GM23338 (cell line): ENCODE results near the gene SLC35F4. TPM values are rescaled to one million over a fixed set of nuclear protein-coding genes. Genes with fewer than 3 reads are reported as not detected.
"Not testable (repeated sequence)": the region's sequence is repeated elsewhere in the genome, so short reads cannot be mapped to it uniquely, and the experiment has no call there.

Experiments
- ATAC-seq: fragments of 200-7000 bp; cut with Tn5 transposase; 3 replicates; pipeline ENCODE4 v1.9.1; 2020
- DNase-seq: peaks from one replicate; pipeline ENCODE4 v3.0.0-alpha.2; 2015; ENCODE audit warnings: low spot score
- H2AFZ ChIP-seq: fragments of 200-600 bp; sonication (generic); 2 replicates; pipeline ENCODE4 v1.8.0; 2016; ENCODE audit warnings: antibody characterized with exemption, mild to moderate bottlenecking, moderate library complexity
- H3F3A ChIP-seq: fragments of 200-600 bp; sonication (generic); replicated peaks from 2 replicates; pipeline ENCODE4 v1.8.0; 2017; ENCODE audit warnings: antibody characterized with exemption, mixed run types, low read depth
- H3K27ac ChIP-seq: fragments of 200-600 bp; sonication (generic); 2 replicates; pipeline ENCODE4 v1.6.1; 2016; ENCODE audit warnings: low read depth
- H3K27me3 ChIP-seq: fragments of 200-600 bp; sonication (generic); 2 replicates; pipeline ENCODE4 v1.8.0; 2016; ENCODE audit warnings: mild to moderate bottlenecking, mixed run types, moderate library complexity; ENCODE audit not compliant: insufficient read depth
- H3K36me3 ChIP-seq: fragments of 200-600 bp; sonication (generic); 2 replicates; pipeline ENCODE4 v1.8.0; 2016; ENCODE audit warnings: mild to moderate bottlenecking; ENCODE audit not compliant: insufficient read depth
- H3K4me1 ChIP-seq: fragments of 200-600 bp; sonication (generic); 2 replicates; pipeline ENCODE4 v1.8.0; 2016; ENCODE audit warnings: mild to moderate bottlenecking, moderate library complexity; ENCODE audit not compliant: insufficient read depth
- H3K4me2 ChIP-seq: fragments of 200-600 bp; sonication (generic); 2 replicates; pipeline ENCODE4 v1.7.1; 2017; ENCODE audit warnings: mixed run types
- H3K4me3 ChIP-seq: fragments of 200-600 bp; sonication (generic); 2 replicates; pipeline ENCODE4 v1.6.1; 2016; ENCODE audit warnings: mixed run types
- H3K79me2 ChIP-seq: fragments of 200-600 bp; sonication (generic); replicated peaks from 2 replicates; pipeline ENCODE4 v1.8.0; 2017; ENCODE audit warnings: mild to moderate bottlenecking; ENCODE audit not compliant: insufficient read depth
- H3K9me2 ChIP-seq: fragments of 200-600 bp; sonication (generic); 2 replicates; pipeline ENCODE4 v1.8.0; 2017; ENCODE audit not compliant: insufficient read depth
- H4K20me1 ChIP-seq: fragments of 200-600 bp; sonication (generic); replicated peaks from 2 replicates; pipeline ENCODE4 v1.8.0; 2017; ENCODE audit warnings: mild to moderate bottlenecking; ENCODE audit not compliant: insufficient read depth
- H3K27ac Mint-ChIP-seq: 2 replicates; pipeline ENCODE4 v1.8.0; 2020; ENCODE audit warnings: inconsistent platforms, mild to moderate bottlenecking, moderate library complexity, mixed read lengths
- H3K27me3 Mint-ChIP-seq: 3 replicates; pipeline ENCODE4 v1.8.0; 2022; ENCODE audit warnings: low read depth, mild to moderate bottlenecking, moderate library complexity, mixed read lengths, inconsistent platforms; ENCODE audit not compliant: insufficient read depth, poor library complexity
- H3K36me3 Mint-ChIP-seq: 3 replicates; pipeline ENCODE4 v1.8.0; 2021; ENCODE audit warnings: low read depth, mild to moderate bottlenecking, inconsistent platforms, moderate library complexity, mixed read lengths
- H3K4me1 Mint-ChIP-seq: 3 replicates; pipeline ENCODE4 v1.8.0; 2020; ENCODE audit warnings: mild to moderate bottlenecking, inconsistent platforms, mixed read lengths
- H3K4me3 Mint-ChIP-seq: 3 replicates; pipeline ENCODE4 v1.8.0; 2021; ENCODE audit warnings: moderate library complexity, mild to moderate bottlenecking, inconsistent platforms, mixed read lengths
- H3K9me3 Mint-ChIP-seq: 3 replicates; pipeline ENCODE4 v1.8.0; 2020; ENCODE audit warnings: moderate library complexity, mild to moderate bottlenecking, inconsistent platforms, mixed read lengths
- CREB1 ChIP-seq: fragments of 250-450 bp; sonication (Bioruptor Pico); IDR thresholded peaks from 2 replicates; pipeline ENCODE4 v1.5.0; 2020; ENCODE audit warnings: low read depth, mild to moderate bottlenecking, moderate library complexity
- EZH2 ChIP-seq: fragments of 200-600 bp; sonication (generic); IDR thresholded peaks from one replicate; pipeline ENCODE4 v1.8.0; 2017; ENCODE audit warnings: antibody characterized with exemption, mild to moderate bottlenecking, low read depth; ENCODE audit not compliant: unreplicated experiment
- JUNB ChIP-seq: IDR thresholded peaks from one replicate; pipeline ENCODE4 v1.6.1; 2016; ENCODE audit warnings: antibody characterized with exemption; ENCODE audit not compliant: unreplicated experiment
- REST ChIP-seq: IDR thresholded peaks from one replicate; pipeline ENCODE4 v1.6.1; 2018; ENCODE audit warnings: antibody characterized with exemption; ENCODE audit not compliant: unreplicated experiment
- STAT1 ChIP-seq: IDR thresholded peaks from one replicate; pipeline ENCODE4 v1.6.1; 2016; ENCODE audit warnings: antibody characterized with exemption; ENCODE audit not compliant: unreplicated experiment
- ZNF462 ChIP-seq: fragments of 250-450 bp; sonication (Bioruptor Pico); IDR thresholded peaks from 2 replicates; pipeline ENCODE4 v1.5.0; 2020; ENCODE audit warnings: mild to moderate bottlenecking, moderate library complexity
- polyA plus RNA-seq: library from polyadenylated mRNA; unstranded; fragments of >200 nt; fragmentation: Nextera tagmentation; extraction: Ambion mirVana; gene quantifications from 2 replicates; pipeline ENCODE4 v1.2.1, GENCODE V29; 2016
- total RNA-seq: library from RNA; depleted of rRNA; stranded (reverse); fragments of >200 nt; shearing (Covaris generic); gene quantifications from 2 replicates; pipeline ENCODE4 v1.2.3, GENCODE V29; 2014

SLC35F4 gene
- total and polyA plus RNA-seq, 2 experiments from 2014 or later = 0.10 TPM; not detected in 1

- TF ChIP-seq ZNF462 (CRISPR knock-in tag) = no peak
- no peak for TF ChIP-seq REST
- no peak for TF ChIP-seq JUNB
- no peak for TF ChIP-seq STAT1
- no peak for TF ChIP-seq EZH2
- no peak for TF ChIP-seq CREB1 (CRISPR knock-in tag)
These were observed 2.4 kb downstream of the SLC35F4 start (continued) for GRCh38 chr14:57863471-57863870.

- H3F3A ChIP-seq, H3K36me3 ChIP-seq, H3K27ac Mint-ChIP-seq, H3K4me1 Mint-ChIP-seq, H3K27me3 ChIP-seq, H3K4me1 ChIP-seq, H2AFZ ChIP-seq, ATAC-seq, H4K20me1 ChIP-seq, H3K4me3 ChIP-seq, H3K36me3 Mint-ChIP-seq, H3K9me2 ChIP-seq, H3K79me2 ChIP-seq, H3K9me3 Mint-ChIP-seq, H3K4me3 Mint-ChIP-seq, H3K27ac ChIP-seq, H3K4me2 ChIP-seq, DNase-seq, H3K27me3 Mint-ChIP-seq: not testable (repeated sequence)
These were observed 10.2 kb downstream of the SLC35F4 start for GRCh38 chr14:57855666-57856065.
